Parathyroid adenoma (tissue), 2 donors: ENCODE data around the gene PLCD1.
"Not testable (repeated sequence)": the region's sequence is repeated elsewhere in the genome, so short reads cannot be mapped to it uniquely, and the experiment has no call there.

Experiments
- H2AFZ ChIP-seq: fragments of 300-600 bp; sonication (generic); one replicate; pipeline ENCODE4 v1.7.0; 2017; ENCODE audit warnings: antibody characterized with exemption, mild to moderate bottlenecking
- H3K27ac ChIP-seq: fragments of 300-600 bp; sonication (generic); one replicate; pipeline ENCODE4 v1.7.0; 2017
- H3K27me3 ChIP-seq: fragments of 300-600 bp; sonication (generic); one replicate; pipeline ENCODE4 v1.7.0; 2017; ENCODE audit warnings: low read length; ENCODE audit not compliant: control insufficient read depth, insufficient read depth
- H3K36me3 ChIP-seq: fragments of 300-600 bp; sonication (generic); one replicate; pipeline ENCODE4 v1.7.0; 2017; ENCODE audit warnings: low read length; ENCODE audit not compliant: control insufficient read depth, insufficient read depth
- H3K4me1 ChIP-seq: fragments of 300-600 bp; sonication (generic); one replicate; pipeline ENCODE4 v1.7.0; 2017; ENCODE audit warnings: control low read depth
- H3K4me2 ChIP-seq: fragments of 300-600 bp; sonication (generic); one replicate; pipeline ENCODE4 v1.7.0; 2017; ENCODE audit warnings: low read length
- H3K4me3 ChIP-seq: fragments of 300-600 bp; sonication (generic); one replicate; pipeline ENCODE4 v1.7.0; 2017; ENCODE audit warnings: low read depth, low read length
- H3K79me2 ChIP-seq: fragments of 300-600 bp; sonication (generic); one replicate; pipeline ENCODE4 v1.7.0; 2017; ENCODE audit warnings: control low read depth
- H3K9ac ChIP-seq: fragments of 300-600 bp; sonication (generic); one replicate; pipeline ENCODE4 v1.7.0; 2017; ENCODE audit warnings: mild to moderate bottlenecking
- H3K9me3 ChIP-seq: fragments of 300-600 bp; sonication (generic); one replicate; pipeline ENCODE4 v1.7.0; 2017; ENCODE audit warnings: low read length; ENCODE audit not compliant: control insufficient read depth
- CTCF ChIP-seq: fragments of 300-600 bp; sonication (generic); IDR thresholded peaks from one replicate; pipeline ENCODE4 v1.7.0; 2017; ENCODE audit warnings: antibody characterized with exemption, mild to moderate bottlenecking
- donor health status: primary hyperparathyroidism.

The PLCD1 gene

GRCh38 chr3:37990527-37990926, 38.9 kb downstream of the PLCD1 start, which contains the start of gene VILL:
Gene VILL (plus strand): TSS chr3:37990786. CDS start chr3:37993673, 2,887 bp downstream.
- no peaks in the 10 kb centered on the region for H3K79me2 ChIP-seq
- no peak within 1 kb of the TSS for H3K27ac ChIP-seq
- H3K9ac ChIP-seq = no peak within 1 kb of the TSS
- H3K4me1 ChIP-seq = no peaks in the 10 kb centered on the region
- no peak within 1 kb of the TSS for H2AFZ ChIP-seq
- H3K9me3 ChIP-seq = no peaks in the 10 kb centered on the region
- no peak within 1 kb of the TSS for H3K4me3 ChIP-seq
- no peak for TF ChIP-seq CTCF
- no peaks in the 10 kb centered on the region for H3K27me3 ChIP-seq
- H3K4me2 ChIP-seq = no peak within 1 kb of the TSS
- no peaks in the 10 kb centered on the region for H3K36me3 ChIP-seq

- H3K27me3 ChIP-seq = no peaks in the 10 kb centered on the region
- H3K9ac ChIP-seq = no peak overlapping the region
- no peak overlapping the region for H2AFZ ChIP-seq
- no peaks in the 10 kb centered on the region for H3K9me3 ChIP-seq
- H3K4me2 ChIP-seq = no peak overlapping the region
- no peak overlapping the region for H3K4me3 ChIP-seq
- no peak overlapping the region for H3K27ac ChIP-seq
- no peak for TF ChIP-seq CTCF
- H3K36me3 ChIP-seq = no peaks in the 10 kb centered on the region
- no peaks in the 10 kb centered on the region for H3K4me1 ChIP-seq
- H3K79me2 ChIP-seq = no peaks in the 10 kb centered on the region
Observed at GRCh38 chr3:37989821-37990480, 39.5 kb downstream of the PLCD1 start.

GRCh38 chr3:37988931-37989525, 40.4 kb downstream of the PLCD1 start:
- Histone ChIP-seq H2AFZ (no peak overlapping the region), H3K4me3 (no peak overlapping the region), H3K27ac (no peak overlapping the region), H3K36me3 (no peaks in the 10 kb centered on the region), H3K79me2 (no peaks in the 10 kb centered on the region), H3K9me3 (no peaks in the 10 kb centered on the region), H3K9ac (no peak overlapping the region), H3K4me1 (no peaks in the 10 kb centered on the region), H3K4me2 (no peak overlapping the region), H3K27me3 (no peaks in the 10 kb centered on the region)
- no peak for TF ChIP-seq CTCF

- H3K9me3 ChIP-seq, H3K9ac ChIP-seq, H3K4me3 ChIP-seq, H3K36me3 ChIP-seq, H2AFZ ChIP-seq, H3K4me2 ChIP-seq, H3K27ac ChIP-seq, H3K4me1 ChIP-seq, H3K79me2 ChIP-seq, H3K27me3 ChIP-seq: not testable (repeated sequence)
Observed at GRCh38 chr3:37988376-37988775, 41.1 kb downstream of the PLCD1 start.

GRCh38 chr3:37987751-37988179, 41.7 kb downstream of the PLCD1 start:
- Histone ChIP-seq H3K36me3 (no peaks in the 10 kb centered on the region), H3K4me1 (no peaks in the 10 kb centered on the region), H3K9ac (no peak overlapping the region), H3K79me2 (no peaks in the 10 kb centered on the region), H3K9me3 (no peaks in the 10 kb centered on the region), H3K27ac (no peak overlapping the region), H3K4me2 (no peak overlapping the region), H3K27me3 (no peaks in the 10 kb centered on the region), H3K4me3 (no peak overlapping the region), H2AFZ (no peak overlapping the region)
- TF ChIP-seq CTCF = no peak
